B cell (primary cell): ENCODE results near the gene PPP2R2D. TPM values are rescaled to one million over a fixed set of nuclear protein-coding genes. Genes with fewer than 3 reads are reported as not detected.

Experiments used
- ATAC-seq: fragments of 200-7000 bp; cut with Tn5 transposase; one replicate; pipeline ENCODE4 v1.10.0; 2021; ENCODE audit warnings: low read depth, mild to moderate bottlenecking, moderate number of reproducible peaks, moderate library complexity
- CTCF ChIA-PET: fragments of 350-600 bp; sonication (Branson Sonifier 250); formaldehyde crosslinking; loops from one replicate; lab custom pipeline; 2021; ENCODE audit warnings: antibody characterized with exemption, inconsistent platforms; lab: Charles Lee
- POLR2A ChIA-PET: fragments of 350-600 bp; sonication (Branson Sonifier 250); formaldehyde crosslinking; loops from one replicate; lab custom pipeline; 2021; ENCODE audit warnings: antibody characterized with exemption; lab: Charles Lee
- DNase-seq: peaks from one replicate; pipeline ENCODE4 v3.0.0; 2013
- H2AFZ ChIP-seq: 2 replicates; pipeline ENCODE4 v1.6.1; 2012; ENCODE audit warnings: mild to moderate bottlenecking, low read depth, low read length; ENCODE audit not compliant: insufficient read depth, poor library complexity, severe bottlenecking
- H3K27ac ChIP-seq, 2 donors: 1 replicate in 1 of 2; 2 replicates in 1 of 2; pipeline ENCODE4 v1.5.1; 2012 to 2013; ENCODE audit warnings: low read length in 2 of 2, mild to moderate bottlenecking in 2 of 2, moderate library complexity in 1 of 2
- H3K27me3 ChIP-seq, 4 experiments: fragments of 200-600 bp in 1 of 4; sonication (generic) in 1 of 4; replicated peaks in 1 of 4; 1 replicate in 2 of 4; 2 replicates in 2 of 4; pipeline versions ENCODE4 v1.6.1 to v1.7.0; 2013 to 2016; ENCODE audit warnings: low read length in 3 of 4, mild to moderate bottlenecking in 2 of 4, mixed read lengths in 1 of 4, moderate library complexity in 1 of 4; ENCODE audit not compliant: insufficient read depth in 4 of 4, control insufficient read depth in 3 of 4; ENCODE audit errors: control extremely low read depth in 1 of 4
- H3K36me3 ChIP-seq, 2 experiments: replicated peaks in 1 of 2; 1 replicate in 1 of 2; 2 replicates in 1 of 2; pipeline versions ENCODE4 v1.6.1 to v1.7.1; 2013; ENCODE audit warnings: low read length in 1 of 2; ENCODE audit not compliant: insufficient read depth in 2 of 2, control insufficient read depth in 1 of 2; ENCODE audit errors: control extremely low read depth in 1 of 2, extremely low read depth in 1 of 2
- H3K4me1 ChIP-seq, 2 donors: fragments of 200-600 bp in 1 of 2; sonication (generic) in 1 of 2; 1 replicate in 1 of 2; 2 replicates in 1 of 2; pipeline versions ENCODE4 v1.5.1 to v1.6.1; 2013 to 2017; ENCODE audit warnings: low read length in 2 of 2; ENCODE audit not compliant: control insufficient read depth in 2 of 2, insufficient read depth in 2 of 2
- H3K4me2 ChIP-seq: replicated peaks from 2 replicates; pipeline ENCODE3; 2012; ENCODE audit warnings: mild to moderate bottlenecking, low read depth, low read length; ENCODE audit not compliant: poor library complexity, severe bottlenecking
- H3K4me3 ChIP-seq, 5 experiments: fragments of 200-600 bp in 1 of 5; sonication (generic) in 1 of 5; 1 replicate in 3 of 5; 2 replicates in 2 of 5; pipeline versions ENCODE4 v1.5.1 to v1.7.0; 2011 to 2016; ENCODE audit warnings: low read length in 4 of 5, mild to moderate bottlenecking in 4 of 5, low read depth in 2 of 5, control low read depth in 1 of 5, moderate library complexity in 1 of 5; ENCODE audit not compliant: insufficient read depth in 1 of 5; ENCODE audit errors: control extremely low read depth in 1 of 5, extremely low read depth in 1 of 5
- H3K79me2 ChIP-seq: fragments of 200-600 bp; sonication (generic); one replicate; pipeline ENCODE4 v1.6.0; 2016; ENCODE audit warnings: low read length; ENCODE audit not compliant: control insufficient read depth, insufficient read depth
- H3K9ac ChIP-seq: fragments of 200-600 bp; sonication (generic); 2 replicates; pipeline ENCODE4 v1.6.1; 2017; ENCODE audit warnings: mild to moderate bottlenecking, low read length, moderate library complexity
- H3K9me3 ChIP-seq, 3 donors: one replicate each; pipeline versions ENCODE4 v1.6.1 to v1.7.1; 2013; ENCODE audit warnings: low read length in 2 of 3; ENCODE audit not compliant: control insufficient read depth in 2 of 3, insufficient read depth in 1 of 3; ENCODE audit errors: control extremely low read depth in 1 of 3
- H4K20me1 ChIP-seq: 2 replicates; pipeline ENCODE4 v1.6.0; 2012; ENCODE audit warnings: mild to moderate bottlenecking, low read length; ENCODE audit not compliant: insufficient read depth, control insufficient read depth, poor library complexity, severe bottlenecking
- H3K27ac Mint-ChIP-seq: one replicate; pipeline ENCODE4 v1.8.0; 2021; ENCODE audit warnings: mixed read lengths
- H3K27me3 Mint-ChIP-seq: one replicate; pipeline ENCODE4 v1.8.0; 2021; ENCODE audit warnings: mixed read lengths
- H3K4me1 Mint-ChIP-seq: one replicate; pipeline ENCODE4 v1.8.0; 2021; ENCODE audit warnings: mixed read lengths
- H3K4me3 Mint-ChIP-seq: one replicate; pipeline ENCODE4 v1.8.0; 2021; ENCODE audit warnings: mixed read lengths
- H3K9me3 Mint-ChIP-seq: one replicate; pipeline ENCODE4 v1.8.0; 2022; ENCODE audit warnings: mixed read lengths; ENCODE audit not compliant: insufficient read depth
- EZH2 ChIP-seq: IDR thresholded peaks from 2 replicates; pipeline ENCODE4 v1.6.1; 2012; ENCODE audit warnings: borderline replicate concordance, low read depth, mild to moderate bottlenecking, moderate library complexity, low read length; ENCODE audit not compliant: insufficient read depth, poor library complexity, severe bottlenecking
- WGBS: methylation state at CpG from one replicate; pipeline ENCODE4 v1.1.5; 2013; ENCODE audit warnings: missing lambda C conversion rate; ENCODE audit not compliant: insufficient coverage; 5-methylcytosine and 5-hydroxymethylcytosine counted together
- intact Hi-C: fragments of 100-400 bp; cut with micrococcal nuclease; formaldehyde crosslinking; loops from one replicate; pipeline ENCODE4 v1.10.0; 2022
- polyA plus RNA-seq: library from polyadenylated mRNA; depleted of rRNA; stranded (reverse); fragments of >200 nt; gene quantifications from 2 replicates; pipeline ENCODE4 v1.2.3, GENCODE V29; 2012
- total RNA-seq, 2 donors: library from RNA; stranded (reverse); fragments of 120-200 nt in 1 of 2; gene quantifications; 1 replicate in 1 of 2; 2 replicates in 1 of 2; pipeline versions ENCODE4 v1.2.3 to v1.2.4, GENCODE V29; 2013 to 2022
- TF ChIP-seq, protein P1 (sequence below): fragments of 200-600 bp; IDR thresholded peaks from one replicate; pipeline ENCODE4 v1.8.0; 2022; ENCODE audit warnings: antibody characterized with exemption, mild to moderate bottlenecking

The PPP2R2D gene
- total and polyA plus RNA-seq, 2 donors (not counting 1 experiment from before 2014, with no cell fraction given): 25.8 to 45.6 TPM

- Histone ChIP-seq H4K20me1 (no peaks in the 10 kb centered on the region), H3K4me2 (no peak overlapping the region), H2AFZ (no peak overlapping the region), H3K27me3 (peaks cover 0 to 16% (median 0%) of the 10 kb centered on the region in 4 experiments), H3K9me3 (peaks cover 0 to 2% (median 0%) of the 10 kb centered on the region in 3 donors), H3K9ac (no peak overlapping the region), H3K4me1 (no peaks in the 10 kb centered on the region), H3K27ac (no peak overlapping the region), H3K36me3 (no peaks in the 10 kb centered on the region), H3K4me3 (no peak overlapping the region), H3K79me2 (no peaks in the 10 kb centered on the region)
- no peak for ATAC-seq
- TF ChIP-seq EZH2: no peak
- TF ChIP-seq, protein P1, sequence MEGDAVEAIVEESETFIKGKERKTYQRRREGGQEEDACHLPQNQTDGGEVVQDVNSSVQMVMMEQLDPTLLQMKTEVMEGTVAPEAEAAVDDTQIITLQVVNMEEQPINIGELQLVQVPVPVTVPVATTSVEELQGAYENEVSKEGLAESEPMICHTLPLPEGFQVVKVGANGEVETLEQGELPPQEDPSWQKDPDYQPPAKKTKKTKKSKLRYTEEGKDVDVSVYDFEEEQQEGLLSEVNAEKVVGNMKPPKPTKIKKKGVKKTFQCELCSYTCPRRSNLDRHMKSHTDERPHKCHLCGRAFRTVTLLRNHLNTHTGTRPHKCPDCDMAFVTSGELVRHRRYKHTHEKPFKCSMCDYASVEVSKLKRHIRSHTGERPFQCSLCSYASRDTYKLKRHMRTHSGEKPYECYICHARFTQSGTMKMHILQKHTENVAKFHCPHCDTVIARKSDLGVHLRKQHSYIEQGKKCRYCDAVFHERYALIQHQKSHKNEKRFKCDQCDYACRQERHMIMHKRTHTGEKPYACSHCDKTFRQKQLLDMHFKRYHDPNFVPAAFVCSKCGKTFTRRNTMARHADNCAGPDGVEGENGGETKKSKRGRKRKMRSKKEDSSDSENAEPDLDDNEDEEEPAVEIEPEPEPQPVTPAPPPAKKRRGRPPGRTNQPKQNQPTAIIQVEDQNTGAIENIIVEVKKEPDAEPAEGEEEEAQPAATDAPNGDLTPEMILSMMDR: no peak
- DNase-seq: no peak
- H3K27ac Mint-ChIP-seq: no peak overlapping the region
- H3K9me3 Mint-ChIP-seq: no peaks in the 10 kb centered on the region
- H3K27me3 Mint-ChIP-seq: peaks cover 23% of the 10 kb centered on the region
- WGBS: 90% methylated on average over 27 of the region's 28 CpGs
- H3K4me3 Mint-ChIP-seq: no peak overlapping the region
- CTCF ChIA-PET: no interaction called here
- no peaks in the 10 kb centered on the region for H3K4me1 Mint-ChIP-seq
- intact Hi-C loops: no loop called here
- POLR2A ChIA-PET: no interaction called here
These were observed 8.6 kb upstream of the PPP2R2D start for GRCh38 chr10:131891929-131892805.
